ENCODE data around the gene ROR2. TPM values are rescaled to one million over a fixed set of nuclear protein-coding genes. Genes with fewer than 3 reads are reported as not detected.
A peak's percentile ranks its signal among the peaks of the same experiment; 100 is the strongest.

Gene ROR2
- total RNA-seq, 1 donor: 13.8 TPM

DNA sequence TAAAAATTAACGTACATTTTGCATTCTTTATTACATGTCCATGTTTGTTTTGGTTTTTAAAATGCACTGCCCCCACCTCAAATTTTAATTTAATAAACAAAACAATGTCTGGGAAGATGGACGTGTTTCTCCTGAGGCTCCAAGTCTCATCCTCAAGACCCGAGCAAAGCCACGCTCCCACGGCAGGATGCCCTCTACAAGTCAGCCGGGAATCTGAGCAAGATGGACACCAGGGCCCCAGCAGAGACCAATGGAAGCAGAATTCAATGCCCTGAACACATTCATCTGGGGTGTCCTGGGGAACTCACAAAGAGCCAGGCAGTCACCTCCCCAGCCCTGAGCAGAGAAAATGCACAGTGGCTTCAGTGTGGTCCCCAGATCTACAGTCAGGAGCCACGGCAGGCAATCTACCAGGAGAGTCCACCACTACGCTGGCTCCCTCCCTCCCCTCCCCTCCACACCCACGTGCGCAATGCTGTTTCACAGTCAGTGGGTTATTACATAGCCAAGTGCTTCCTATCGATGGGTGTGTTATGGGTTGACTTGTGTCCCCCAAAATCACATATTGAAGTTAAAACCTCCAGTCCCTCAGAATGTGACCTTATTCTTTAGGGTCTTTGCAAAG lies 129.8 kb downstream of the ROR2 start:
- Histone ChIP-seq H3K27ac (ENCODE audit: low read depth, low read length) (no peak overlapping the region), H3K4me3 (ENCODE audit: insufficient read depth, low read length) (no peak overlapping the region), H3K36me3 (ENCODE audit: insufficient read depth, low read length) (no peaks in the 10 kb centered on the region), H3K4me2 (ENCODE audit: insufficient read depth, low read length) (no peak overlapping the region), H3K9me3 (ENCODE audit: low read depth, low read length) (no peaks in the 10 kb centered on the region), H3K79me2 (ENCODE audit: insufficient read depth, low read length) (no peaks in the 10 kb centered on the region), H3K4me1 (ENCODE audit: insufficient read depth, low read length) (peaks cover 16% of the 10 kb centered on the region), H2AFZ (ENCODE audit: low read length) (no peak overlapping the region), H4K20me1 (ENCODE audit: insufficient read depth, low read length) (no peaks in the 10 kb centered on the region), H3K27me3 (ENCODE audit: insufficient read depth, low read length) (peaks cover 52% of the 10 kb centered on the region)
- TF ChIP-seq, protein P1, sequence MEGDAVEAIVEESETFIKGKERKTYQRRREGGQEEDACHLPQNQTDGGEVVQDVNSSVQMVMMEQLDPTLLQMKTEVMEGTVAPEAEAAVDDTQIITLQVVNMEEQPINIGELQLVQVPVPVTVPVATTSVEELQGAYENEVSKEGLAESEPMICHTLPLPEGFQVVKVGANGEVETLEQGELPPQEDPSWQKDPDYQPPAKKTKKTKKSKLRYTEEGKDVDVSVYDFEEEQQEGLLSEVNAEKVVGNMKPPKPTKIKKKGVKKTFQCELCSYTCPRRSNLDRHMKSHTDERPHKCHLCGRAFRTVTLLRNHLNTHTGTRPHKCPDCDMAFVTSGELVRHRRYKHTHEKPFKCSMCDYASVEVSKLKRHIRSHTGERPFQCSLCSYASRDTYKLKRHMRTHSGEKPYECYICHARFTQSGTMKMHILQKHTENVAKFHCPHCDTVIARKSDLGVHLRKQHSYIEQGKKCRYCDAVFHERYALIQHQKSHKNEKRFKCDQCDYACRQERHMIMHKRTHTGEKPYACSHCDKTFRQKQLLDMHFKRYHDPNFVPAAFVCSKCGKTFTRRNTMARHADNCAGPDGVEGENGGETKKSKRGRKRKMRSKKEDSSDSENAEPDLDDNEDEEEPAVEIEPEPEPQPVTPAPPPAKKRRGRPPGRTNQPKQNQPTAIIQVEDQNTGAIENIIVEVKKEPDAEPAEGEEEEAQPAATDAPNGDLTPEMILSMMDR (IDR thresholded peaks at IDR 0.05; ENCODE audit: extremely low read depth, low read depth, low read length): no peak
- no peak for DNase-seq (ENCODE audit: insufficient read length, low spot score, missing footprints)

DNA sequence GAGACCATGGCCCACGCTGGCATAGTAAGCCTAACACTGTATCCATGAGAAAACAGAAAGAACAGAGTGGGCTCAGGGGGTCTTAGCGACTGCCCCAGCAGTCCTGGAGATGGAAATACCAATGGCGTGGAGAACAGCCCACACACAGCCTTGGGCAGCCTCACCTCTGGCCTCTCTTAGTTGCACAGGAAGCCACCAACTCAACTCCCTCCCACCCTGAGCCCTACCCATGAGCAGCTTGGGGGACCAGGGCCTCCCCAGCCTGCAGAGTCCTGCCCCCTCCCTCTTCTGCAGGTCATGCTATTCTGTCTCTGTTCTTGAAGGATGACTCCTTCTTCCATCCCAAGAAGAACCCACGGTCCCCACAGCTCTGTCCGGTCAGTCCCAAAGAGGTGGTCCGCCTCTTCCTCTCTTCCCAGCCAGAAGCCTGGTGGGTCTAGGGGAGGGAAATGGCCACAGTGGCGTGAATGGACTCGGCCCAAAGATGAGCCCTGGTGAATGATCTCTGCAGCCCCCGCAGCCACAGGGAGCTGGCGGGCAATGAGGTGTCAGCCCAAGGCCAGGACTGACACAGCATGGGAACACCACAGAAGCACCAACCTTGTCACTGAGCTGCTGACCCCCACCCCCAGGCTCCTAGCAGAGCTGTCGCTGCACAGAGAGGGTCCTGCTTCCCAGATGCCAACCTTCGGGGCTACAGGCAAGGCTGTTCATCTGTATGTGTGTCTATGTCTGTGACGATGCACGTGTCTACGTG lies 131.2 kb downstream of the ROR2 start:
- Histone ChIP-seq H3K27me3 (ENCODE audit: insufficient read depth, low read length) (peaks cover 44% of the 10 kb centered on the region), H3K36me3 (ENCODE audit: insufficient read depth, low read length) (no peaks in the 10 kb centered on the region), H3K27ac (ENCODE audit: low read depth, low read length) (no peak overlapping the region), H3K79me2 (ENCODE audit: insufficient read depth, low read length) (no peaks in the 10 kb centered on the region), H3K4me3 (ENCODE audit: insufficient read depth, low read length) (no peak overlapping the region), H4K20me1 (ENCODE audit: insufficient read depth, low read length) (no peaks in the 10 kb centered on the region), H3K4me1 (ENCODE audit: insufficient read depth, low read length) (peaks cover 11% of the 10 kb centered on the region), H3K4me2 (ENCODE audit: insufficient read depth, low read length) (no peak overlapping the region), H3K9me3 (ENCODE audit: low read depth, low read length) (no peaks in the 10 kb centered on the region), H2AFZ (ENCODE audit: low read length) (no peak overlapping the region)
- no peak for DNase-seq (ENCODE audit: insufficient read length, low spot score, missing footprints)
- TF ChIP-seq, protein P1 (IDR thresholded peaks at IDR 0.05; ENCODE audit: extremely low read depth, low read depth, low read length): no peak

DNA sequence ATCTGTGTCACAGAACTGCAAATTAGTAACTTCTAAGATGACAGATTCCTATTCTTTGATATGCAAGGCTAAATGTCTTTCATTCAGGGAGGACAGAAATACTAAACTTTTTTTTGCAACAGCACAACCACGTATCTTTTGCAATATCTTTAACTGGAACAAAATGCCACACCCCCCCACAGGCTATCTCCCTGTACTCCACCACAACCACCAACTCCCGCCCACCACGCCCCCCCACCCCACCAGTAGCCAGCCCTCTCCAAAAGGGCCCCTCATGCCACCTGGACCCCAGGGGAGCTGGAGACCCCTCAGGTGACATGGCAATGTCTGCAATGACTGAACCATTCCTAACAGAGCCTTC lies 131.8 kb downstream of the ROR2 start:
- Histone ChIP-seq H3K27ac (ENCODE audit: low read depth, low read length) (no peak overlapping the region), H3K27me3 (ENCODE audit: insufficient read depth, low read length) (peaks cover 42% of the 10 kb centered on the region), H3K4me3 (ENCODE audit: insufficient read depth, low read length) (peak overlapping the region; percentile 49), H3K4me1 (ENCODE audit: insufficient read depth, low read length) (peaks cover 11% of the 10 kb centered on the region), H3K36me3 (ENCODE audit: insufficient read depth, low read length) (no peaks in the 10 kb centered on the region), H3K9me3 (ENCODE audit: low read depth, low read length) (no peaks in the 10 kb centered on the region), H3K79me2 (ENCODE audit: insufficient read depth, low read length) (no peaks in the 10 kb centered on the region), H4K20me1 (ENCODE audit: insufficient read depth, low read length) (no peaks in the 10 kb centered on the region), H2AFZ (ENCODE audit: low read length) (no peak overlapping the region), H3K4me2 (ENCODE audit: insufficient read depth, low read length) (peak overlapping the region; percentile 67)
- no peak for DNase-seq (ENCODE audit: insufficient read length, low spot score, missing footprints)
- TF ChIP-seq, protein P1 (IDR thresholded peaks at IDR 0.05; ENCODE audit: extremely low read depth, low read depth, low read length): no peak

DNA sequence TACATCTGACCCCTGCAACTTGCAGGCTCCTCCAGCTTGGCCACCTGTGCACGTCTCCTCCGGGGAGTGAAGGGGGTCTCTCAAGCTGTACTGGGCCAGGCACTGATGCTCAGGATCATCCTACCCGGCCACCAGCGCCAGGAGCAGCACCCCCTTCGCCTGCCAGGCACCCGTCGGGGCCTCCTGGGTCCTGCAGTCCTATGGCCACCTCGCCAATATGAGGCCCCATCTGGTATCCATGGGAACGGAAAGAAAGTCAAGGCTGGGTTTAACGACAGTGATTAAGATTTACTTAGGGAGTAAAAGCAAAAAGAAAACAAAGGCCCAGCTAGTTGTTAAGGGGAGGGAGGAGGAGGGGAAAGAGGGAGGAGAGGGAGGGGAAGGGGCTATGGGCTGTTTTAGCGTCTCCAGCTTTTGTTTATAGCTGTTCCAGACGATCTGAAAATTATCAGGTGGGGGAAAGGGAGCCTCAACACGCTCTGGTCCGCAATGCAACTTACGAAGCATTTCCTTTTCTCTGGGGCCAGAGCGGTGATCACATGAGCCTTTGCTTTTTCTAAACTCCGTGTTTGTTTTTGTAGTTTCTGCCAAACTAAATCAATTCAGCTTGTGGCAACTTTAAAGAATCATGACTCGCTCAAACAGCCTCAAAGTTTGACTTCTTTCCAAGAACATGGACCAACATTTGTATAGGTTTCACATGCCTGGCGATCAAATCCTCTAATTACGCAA lies 132.4 kb downstream of the ROR2 start:
- peaks cover 11% of the 10 kb centered on the region for H3K4me1 ChIP-seq (ENCODE audit: insufficient read depth, low read length)
- peak overlapping the region; percentile 54 for H2AFZ ChIP-seq (ENCODE audit: low read length)
- DNase-seq (ENCODE audit: insufficient read length, low spot score, missing footprints): peak; percentile 93
- H3K79me2 ChIP-seq (ENCODE audit: insufficient read depth, low read length): no peaks in the 10 kb centered on the region
- peak overlapping the region; percentile 49 for H3K4me3 ChIP-seq (ENCODE audit: insufficient read depth, low read length)
- H3K9me3 ChIP-seq (ENCODE audit: low read depth, low read length): no peaks in the 10 kb centered on the region
- H3K27ac ChIP-seq (ENCODE audit: low read depth, low read length): no peak overlapping the region
- no peaks in the 10 kb centered on the region for H4K20me1 ChIP-seq (ENCODE audit: insufficient read depth, low read length)
- peaks cover 42% of the 10 kb centered on the region for H3K27me3 ChIP-seq (ENCODE audit: insufficient read depth, low read length)
- TF ChIP-seq, protein P1 (IDR thresholded peaks at IDR 0.05; ENCODE audit: extremely low read depth, low read depth, low read length): no peak
- peak overlapping the region; percentile 67 for H3K4me2 ChIP-seq (ENCODE audit: insufficient read depth, low read length)
- no peaks in the 10 kb centered on the region for H3K36me3 ChIP-seq (ENCODE audit: insufficient read depth, low read length)

Measured in osteoblast (primary cell).